ENCODE measurements around the gene PIK3R2. TPM values are rescaled to one million over a fixed set of nuclear protein-coding genes. Genes with fewer than 3 reads are reported as not detected.
A peak's percentile ranks its signal among the peaks of the same experiment; 100 is the strongest.

The PIK3R2 gene
- total and polyA plus RNA-seq, 2 experiments from 2014 or later: 8.5 to 66.6 TPM

DNA sequence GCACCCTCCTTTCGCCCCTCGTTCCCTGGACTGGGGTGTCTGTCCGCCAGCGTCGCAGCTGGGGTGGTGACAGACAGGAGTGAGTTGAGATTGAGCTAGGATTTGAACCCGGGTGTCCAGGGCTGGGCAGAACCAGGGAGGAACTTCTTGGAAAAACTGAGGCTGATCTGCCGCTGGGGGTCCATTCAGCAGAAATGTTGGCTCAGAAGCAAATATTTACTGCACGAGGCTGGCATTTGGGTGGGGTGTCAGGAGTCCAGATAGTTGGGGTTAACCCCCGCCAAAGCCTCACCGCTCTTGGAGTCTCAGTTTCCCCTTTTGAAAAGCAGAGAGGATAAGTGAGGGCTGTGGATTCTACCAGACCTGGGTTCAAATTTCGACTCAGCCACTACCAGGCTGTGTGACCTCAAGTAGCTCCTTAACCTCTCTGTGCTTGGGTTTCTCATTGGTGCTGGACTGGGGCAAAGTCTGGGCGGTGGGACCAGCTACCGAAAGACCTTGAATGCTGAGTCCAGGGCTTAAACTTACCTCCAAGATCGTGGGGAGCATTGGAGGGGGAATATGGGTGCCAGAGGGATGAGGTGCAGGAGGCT lies 34.4 kb upstream of the PIK3R2 start:
- ATAC-seq (peak; percentile 6), DNase-seq (ENCODE audit: low spot score) (no peak)
- no peaks in the 10 kb centered on the region for H3K9me2 ChIP-seq (ENCODE audit: insufficient read depth)
- H3K4me1 ChIP-seq (ENCODE audit: insufficient read depth): peaks cover 14% of the 10 kb centered on the region; the same call in 1 of the 2 replicates
- Mint-ChIP-seq H3K27me3 (ENCODE audit: insufficient read depth, low read depth, poor library complexity) (peaks cover 11% of the 10 kb centered on the region), H3K36me3 (ENCODE audit: low read depth) (peaks cover under 1% of the 10 kb centered on the region; the same call in 2 of the 3 replicates), H3K27ac (no peak overlapping the region), H3K9me3 (no peaks in the 10 kb centered on the region), H3K4me1 (peaks cover 20% of the 10 kb centered on the region), H3K4me3 (peak overlapping the region; percentile 83)
- H3K27ac ChIP-seq (ENCODE audit: low read depth): no peak overlapping the region
- peak overlapping the region; percentile 91 for H3K4me2 ChIP-seq
- H3K36me3 ChIP-seq (ENCODE audit: insufficient read depth): no peaks in the 10 kb centered on the region
- H3K27me3 ChIP-seq (ENCODE audit: insufficient read depth): no peaks in the 10 kb centered on the region
- peak overlapping the region; percentile 72; the same call in 1 of the 2 replicates for H2AFZ ChIP-seq
- H3K79me2 ChIP-seq (replicated peaks; ENCODE audit: insufficient read depth): peaks cover 13% of the 10 kb centered on the region
- H3K4me3 ChIP-seq: peak overlapping the region; percentile 81
- no peaks in the 10 kb centered on the region for H3F3A ChIP-seq (replicated peaks; ENCODE audit: low read depth)
- peaks cover 7% of the 10 kb centered on the region for H4K20me1 ChIP-seq (replicated peaks; ENCODE audit: insufficient read depth)
- TF ChIP-seq, protein P1, sequence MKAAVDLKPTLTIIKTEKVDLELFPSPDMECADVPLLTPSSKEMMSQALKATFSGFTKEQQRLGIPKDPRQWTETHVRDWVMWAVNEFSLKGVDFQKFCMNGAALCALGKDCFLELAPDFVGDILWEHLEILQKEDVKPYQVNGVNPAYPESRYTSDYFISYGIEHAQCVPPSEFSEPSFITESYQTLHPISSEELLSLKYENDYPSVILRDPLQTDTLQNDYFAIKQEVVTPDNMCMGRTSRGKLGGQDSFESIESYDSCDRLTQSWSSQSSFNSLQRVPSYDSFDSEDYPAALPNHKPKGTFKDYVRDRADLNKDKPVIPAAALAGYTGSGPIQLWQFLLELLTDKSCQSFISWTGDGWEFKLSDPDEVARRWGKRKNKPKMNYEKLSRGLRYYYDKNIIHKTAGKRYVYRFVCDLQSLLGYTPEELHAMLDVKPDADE (IDR thresholded peaks at IDR 0.05): no peak
- TF ChIP-seq, protein P2, sequence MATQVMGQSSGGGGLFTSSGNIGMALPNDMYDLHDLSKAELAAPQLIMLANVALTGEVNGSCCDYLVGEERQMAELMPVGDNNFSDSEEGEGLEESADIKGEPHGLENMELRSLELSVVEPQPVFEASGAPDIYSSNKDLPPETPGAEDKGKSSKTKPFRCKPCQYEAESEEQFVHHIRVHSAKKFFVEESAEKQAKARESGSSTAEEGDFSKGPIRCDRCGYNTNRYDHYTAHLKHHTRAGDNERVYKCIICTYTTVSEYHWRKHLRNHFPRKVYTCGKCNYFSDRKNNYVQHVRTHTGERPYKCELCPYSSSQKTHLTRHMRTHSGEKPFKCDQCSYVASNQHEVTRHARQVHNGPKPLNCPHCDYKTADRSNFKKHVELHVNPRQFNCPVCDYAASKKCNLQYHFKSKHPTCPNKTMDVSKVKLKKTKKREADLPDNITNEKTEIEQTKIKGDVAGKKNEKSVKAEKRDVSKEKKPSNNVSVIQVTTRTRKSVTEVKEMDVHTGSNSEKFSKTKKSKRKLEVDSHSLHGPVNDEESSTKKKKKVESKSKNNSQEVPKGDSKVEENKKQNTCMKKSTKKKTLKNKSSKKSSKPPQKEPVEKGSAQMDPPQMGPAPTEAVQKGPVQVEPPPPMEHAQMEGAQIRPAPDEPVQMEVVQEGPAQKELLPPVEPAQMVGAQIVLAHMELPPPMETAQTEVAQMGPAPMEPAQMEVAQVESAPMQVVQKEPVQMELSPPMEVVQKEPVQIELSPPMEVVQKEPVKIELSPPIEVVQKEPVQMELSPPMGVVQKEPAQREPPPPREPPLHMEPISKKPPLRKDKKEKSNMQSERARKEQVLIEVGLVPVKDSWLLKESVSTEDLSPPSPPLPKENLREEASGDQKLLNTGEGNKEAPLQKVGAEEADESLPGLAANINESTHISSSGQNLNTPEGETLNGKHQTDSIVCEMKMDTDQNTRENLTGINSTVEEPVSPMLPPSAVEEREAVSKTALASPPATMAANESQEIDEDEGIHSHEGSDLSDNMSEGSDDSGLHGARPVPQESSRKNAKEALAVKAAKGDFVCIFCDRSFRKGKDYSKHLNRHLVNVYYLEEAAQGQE (IDR thresholded peaks at IDR 0.05; ENCODE audit: unreplicated experiment): no peak
- TF ChIP-seq EZH2 (IDR thresholded peaks at IDR 0.05; ENCODE audit: low read depth, unreplicated experiment) (no peak), EZH2phosphoT487 (IDR thresholded peaks at IDR 0.05; ENCODE audit: unreplicated experiment) (no peak), ZNF114 (CRISPR knock-in tag; IDR thresholded peaks at IDR 0.05) (no peak), POLR2AphosphoS5 (IDR thresholded peaks at IDR 0.05; ENCODE audit: low read depth) (no peak), NANOG (IDR thresholded peaks at IDR 0.05; ENCODE audit: borderline replicate concordance) (no peak), CREB1 (CRISPR knock-in tag; IDR thresholded peaks at IDR 0.05; ENCODE audit: low read depth) (no peak), ZNF331 (CRISPR knock-in tag; IDR thresholded peaks at IDR 0.05; ENCODE audit: low read depth) (no peak)
- TF ChIP-seq, protein P3, sequence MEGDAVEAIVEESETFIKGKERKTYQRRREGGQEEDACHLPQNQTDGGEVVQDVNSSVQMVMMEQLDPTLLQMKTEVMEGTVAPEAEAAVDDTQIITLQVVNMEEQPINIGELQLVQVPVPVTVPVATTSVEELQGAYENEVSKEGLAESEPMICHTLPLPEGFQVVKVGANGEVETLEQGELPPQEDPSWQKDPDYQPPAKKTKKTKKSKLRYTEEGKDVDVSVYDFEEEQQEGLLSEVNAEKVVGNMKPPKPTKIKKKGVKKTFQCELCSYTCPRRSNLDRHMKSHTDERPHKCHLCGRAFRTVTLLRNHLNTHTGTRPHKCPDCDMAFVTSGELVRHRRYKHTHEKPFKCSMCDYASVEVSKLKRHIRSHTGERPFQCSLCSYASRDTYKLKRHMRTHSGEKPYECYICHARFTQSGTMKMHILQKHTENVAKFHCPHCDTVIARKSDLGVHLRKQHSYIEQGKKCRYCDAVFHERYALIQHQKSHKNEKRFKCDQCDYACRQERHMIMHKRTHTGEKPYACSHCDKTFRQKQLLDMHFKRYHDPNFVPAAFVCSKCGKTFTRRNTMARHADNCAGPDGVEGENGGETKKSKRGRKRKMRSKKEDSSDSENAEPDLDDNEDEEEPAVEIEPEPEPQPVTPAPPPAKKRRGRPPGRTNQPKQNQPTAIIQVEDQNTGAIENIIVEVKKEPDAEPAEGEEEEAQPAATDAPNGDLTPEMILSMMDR (conservative IDR thresholded peaks at IDR 0.05; ENCODE audit: low read depth in 2 of 2): no peak
- TF ChIP-seq, protein P4, sequence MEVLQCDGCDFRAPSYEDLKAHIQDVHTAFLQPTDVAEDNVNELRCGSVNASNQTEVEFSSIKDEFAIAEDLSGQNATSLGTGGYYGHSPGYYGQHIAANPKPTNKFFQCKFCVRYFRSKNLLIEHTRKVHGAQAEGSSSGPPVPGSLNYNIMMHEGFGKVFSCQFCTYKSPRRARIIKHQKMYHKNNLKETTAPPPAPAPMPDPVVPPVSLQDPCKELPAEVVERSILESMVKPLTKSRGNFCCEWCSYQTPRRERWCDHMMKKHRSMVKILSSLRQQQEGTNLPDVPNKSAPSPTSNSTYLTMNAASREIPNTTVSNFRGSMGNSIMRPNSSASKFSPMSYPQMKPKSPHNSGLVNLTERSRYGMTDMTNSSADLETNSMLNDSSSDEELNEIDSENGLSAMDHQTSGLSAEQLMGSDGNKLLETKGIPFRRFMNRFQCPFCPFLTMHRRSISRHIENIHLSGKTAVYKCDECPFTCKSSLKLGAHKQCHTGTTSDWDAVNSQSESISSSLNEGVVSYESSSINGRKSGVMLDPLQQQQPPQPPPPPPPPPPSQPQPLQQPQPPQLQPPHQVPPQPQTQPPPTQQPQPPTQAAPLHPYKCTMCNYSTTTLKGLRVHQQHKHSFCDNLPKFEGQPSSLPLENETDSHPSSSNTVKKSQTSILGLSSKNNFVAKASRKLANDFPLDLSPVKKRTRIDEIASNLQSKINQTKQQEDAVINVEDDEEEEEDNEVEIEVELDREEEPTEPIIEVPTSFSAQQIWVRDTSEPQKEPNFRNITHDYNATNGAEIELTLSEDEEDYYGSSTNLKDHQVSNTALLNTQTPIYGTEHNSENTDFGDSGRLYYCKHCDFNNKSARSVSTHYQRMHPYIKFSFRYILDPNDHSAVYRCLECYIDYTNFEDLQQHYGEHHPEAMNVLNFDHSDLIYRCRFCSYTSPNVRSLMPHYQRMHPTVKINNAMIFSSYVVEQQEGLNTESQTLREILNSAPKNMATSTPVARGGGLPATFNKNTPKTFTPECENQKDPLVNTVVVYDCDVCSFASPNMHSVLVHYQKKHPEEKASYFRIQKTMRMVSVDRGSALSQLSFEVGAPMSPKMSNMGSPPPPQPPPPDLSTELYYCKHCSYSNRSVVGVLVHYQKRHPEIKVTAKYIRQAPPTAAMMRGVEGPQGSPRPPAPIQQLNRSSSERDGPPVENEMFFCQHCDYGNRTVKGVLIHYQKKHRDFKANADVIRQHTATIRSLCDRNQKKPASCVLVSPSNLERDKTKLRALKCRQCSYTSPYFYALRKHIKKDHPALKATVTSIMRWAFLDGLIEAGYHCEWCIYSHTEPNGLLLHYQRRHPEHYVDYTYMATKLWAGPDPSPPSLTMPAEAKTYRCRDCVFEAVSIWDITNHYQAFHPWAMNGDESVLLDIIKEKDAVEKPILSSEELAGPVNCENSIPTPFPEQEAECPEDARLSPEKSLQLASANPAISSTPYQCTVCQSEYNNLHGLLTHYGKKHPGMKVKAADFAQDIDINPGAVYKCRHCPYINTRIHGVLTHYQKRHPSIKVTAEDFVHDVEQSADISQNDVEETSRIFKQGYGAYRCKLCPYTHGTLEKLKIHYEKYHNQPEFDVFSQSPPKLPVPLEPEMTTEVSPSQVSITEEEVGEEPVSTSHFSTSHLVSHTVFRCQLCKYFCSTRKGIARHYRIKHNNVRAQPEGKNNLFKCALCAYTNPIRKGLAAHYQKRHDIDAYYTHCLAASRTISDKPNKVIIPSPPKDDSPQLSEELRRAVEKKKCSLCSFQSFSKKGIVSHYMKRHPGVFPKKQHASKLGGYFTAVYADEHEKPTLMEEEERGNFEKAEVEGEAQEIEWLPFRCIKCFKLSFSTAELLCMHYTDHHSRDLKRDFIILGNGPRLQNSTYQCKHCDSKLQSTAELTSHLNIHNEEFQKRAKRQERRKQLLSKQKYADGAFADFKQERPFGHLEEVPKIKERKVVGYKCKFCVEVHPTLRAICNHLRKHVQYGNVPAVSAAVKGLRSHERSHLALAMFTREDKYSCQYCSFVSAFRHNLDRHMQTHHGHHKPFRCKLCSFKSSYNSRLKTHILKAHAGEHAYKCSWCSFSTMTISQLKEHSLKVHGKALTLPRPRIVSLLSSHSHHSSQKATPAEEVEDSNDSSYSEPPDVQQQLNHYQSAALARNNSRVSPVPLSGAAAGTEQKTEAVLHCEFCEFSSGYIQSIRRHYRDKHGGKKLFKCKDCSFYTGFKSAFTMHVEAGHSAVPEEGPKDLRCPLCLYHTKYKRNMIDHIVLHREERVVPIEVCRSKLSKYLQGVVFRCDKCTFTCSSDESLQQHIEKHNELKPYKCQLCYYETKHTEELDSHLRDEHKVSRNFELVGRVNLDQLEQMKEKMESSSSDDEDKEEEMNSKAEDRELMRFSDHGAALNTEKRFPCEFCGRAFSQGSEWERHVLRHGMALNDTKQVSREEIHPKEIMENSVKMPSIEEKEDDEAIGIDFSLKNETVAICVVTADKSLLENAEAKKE (CRISPR knock-in tag; IDR thresholded peaks at IDR 0.05): no peak

Data from GM23338 (cell line).